HEK293 (cell line): ENCODE data around the gene RFLNA.
"Not testable (repeated sequence)": the region's sequence is repeated elsewhere in the genome, so short reads cannot be mapped to it uniquely, and the experiment has no call there.

Experiments
- CTCF ChIA-PET: fragments of 350-600 bp; formaldehyde crosslinking; extraction: SDS; loops from one replicate; lab custom pipeline; 2021; ENCODE audit warnings: antibody characterized with exemption; lab: Yijun Ruan, JAX
- POLR2A ChIA-PET: fragments of 300-600 bp; formaldehyde crosslinking; extraction: SDS; loops from one replicate; lab custom pipeline; 2020; ENCODE audit warnings: antibody characterized with exemption, inconsistent platforms; lab: Yijun Ruan, JAX
- H3K27ac ChIP-seq: fragments of 200-500 bp; sonication (Bioruptor generic); 2 replicates; pipeline ENCODE4 v1.5.1; 2014; ENCODE audit warnings: low read depth, low read length, control low read depth, inconsistent platforms; ENCODE audit errors: extremely low read depth
- H3K36me3 ChIP-seq, 2 experiments: fragments of 200-500 bp in 1 of 2; sonication (Bioruptor generic) in 1 of 2; 1 replicate in 1 of 2; 2 replicates in 1 of 2; pipeline ENCODE4 v1.5.1; 2014 to 2017; ENCODE audit warnings: inconsistent platforms in 2 of 2, low read length in 2 of 2; ENCODE audit not compliant: control insufficient read depth in 2 of 2, insufficient read depth in 1 of 2
- H3K4me1 ChIP-seq: fragments of 200-500 bp; sonication (Bioruptor generic); 2 replicates; pipeline ENCODE4 v1.5.1; 2014; ENCODE audit warnings: mild to moderate bottlenecking, low read length, inconsistent platforms; ENCODE audit not compliant: control insufficient read depth, insufficient read depth
- H3K4me3 ChIP-seq: 2 replicates; pipeline ENCODE4 v1.5.1; 2011; ENCODE audit warnings: low read depth, mild to moderate bottlenecking, control low read depth, low read length, moderate library complexity
- H3K9me3 ChIP-seq: fragments of 200-500 bp; sonication (Bioruptor generic); 2 replicates; pipeline ENCODE4 v1.5.1; 2014; ENCODE audit warnings: low read depth, low read length, inconsistent platforms; ENCODE audit not compliant: control insufficient read depth, insufficient read depth
- EGR2 ChIP-seq: fragments of 450-650 bp; formaldehyde crosslinking; IDR thresholded peaks from 2 replicates; pipeline ENCODE4 v1.5.1; 2016; ENCODE audit warnings: low read depth, missing biosample characterization, missing genetic modification characterization
- OSR2 ChIP-seq: fragments of 450-650 bp; formaldehyde crosslinking; IDR thresholded peaks from 2 replicates; pipeline ENCODE4 v1.5.1; 2016; ENCODE audit warnings: missing biosample characterization, missing genetic modification characterization
- SETDB1 ChIP-seq: IDR thresholded peaks from one replicate; pipeline ENCODE4 v1.6.1; 2017; ENCODE audit warnings: mild to moderate bottlenecking, low read length, moderate library complexity, mixed read lengths; ENCODE audit not compliant: insufficient read length
- ZBTB20 ChIP-seq: fragments of 450-650 bp; formaldehyde crosslinking; IDR thresholded peaks from 2 replicates; pipeline ENCODE4 v1.5.1; 2016; ENCODE audit warnings: missing biosample characterization, missing genetic modification characterization
- ZBTB48 ChIP-seq: fragments of 450-650 bp; formaldehyde crosslinking; IDR thresholded peaks from 2 replicates; pipeline ENCODE4 v1.5.1; 2016; ENCODE audit warnings: missing biosample characterization, missing genetic modification characterization
- ZEB2 ChIP-seq: fragments of 450-650 bp; formaldehyde crosslinking; IDR thresholded peaks from 2 replicates; pipeline ENCODE4 v1.5.1; 2016; ENCODE audit warnings: missing biosample characterization, missing genetic modification characterization
- ZFHX2 ChIP-seq: fragments of 450-650 bp; formaldehyde crosslinking; conservative IDR thresholded peaks from 2 replicates; pipeline ENCODE4 v1.5.1; 2016; ENCODE audit warnings: missing biosample characterization, missing genetic modification characterization
- ZNF18 ChIP-seq: fragments of 450-650 bp; formaldehyde crosslinking; IDR thresholded peaks from 2 replicates; pipeline ENCODE4 v1.5.1; 2016; ENCODE audit warnings: missing biosample characterization, missing genetic modification characterization
- ZNF510 ChIP-seq: fragments of 450-650 bp; formaldehyde crosslinking; IDR thresholded peaks from 2 replicates; pipeline ENCODE4 v1.5.1; 2018; ENCODE audit warnings: mild to moderate bottlenecking, missing genetic modification characterization, missing biosample characterization; ENCODE audit not compliant: insufficient replicate concordance
- ZNF580 ChIP-seq: fragments of 450-650 bp; formaldehyde crosslinking; IDR thresholded peaks from 2 replicates; pipeline ENCODE4 v1.5.1; 2016; ENCODE audit warnings: missing biosample characterization, missing genetic modification characterization
- ZNF600 ChIP-seq: fragments of 450-650 bp; formaldehyde crosslinking; IDR thresholded peaks from 2 replicates; pipeline ENCODE4 v1.5.1; 2016; ENCODE audit warnings: missing biosample characterization, missing genetic modification characterization
- ZSCAN5A ChIP-seq: fragments of 450-650 bp; formaldehyde crosslinking; IDR thresholded peaks from 2 replicates; pipeline ENCODE4 v1.5.1; 2016; ENCODE audit warnings: missing biosample characterization, missing genetic modification characterization

RFLNA gene

GRCh38 chr12:124322271-124322998 is 27.5 kb downstream of the RFLNA start:
- H3K27ac ChIP-seq = no peak overlapping the region
- no peaks in the 10 kb centered on the region for H3K4me1 ChIP-seq
- ChIA-PET CTCF (interaction anchor here (0.6 to 2.7 kb wide), 4 partner anchors 46 to 289 kb away, joined by 4 to 25 read pairs (median 6); no protein-coding TSS in a partner anchor), POLR2A (interaction anchor here (1.0 kb wide), 1 partner anchor 11 kb away, joined by 3 read pairs; no protein-coding TSS in a partner anchor)
- H3K4me3 ChIP-seq = no peak overlapping the region
- TF ChIP-seq ZBTB48 (tag by site-specific recombination) = no peak
- 0 out of 2 replicates have a peak, but pooled peaks have one; percentile 13 for TF ChIP-seq ZNF600 (tag by site-specific recombination)
- H3K9me3 ChIP-seq = no peaks in the 10 kb centered on the region
- H3K36me3 ChIP-seq = peaks cover 0 to 37% of the 10 kb centered on the region in 2 experiments; a peak in 1 of 3 replicates

- H3K9me3 ChIP-seq, H3K4me1 ChIP-seq, CTCF ChIA-PET, POLR2A ChIA-PET, H3K27ac ChIP-seq, H3K4me3 ChIP-seq: not testable (repeated sequence)
- H3K36me3 ChIP-seq = peaks cover 0 to 37% of the 10 kb centered on the region in 2 experiments; a peak in 1 of 3 replicates
- TF ChIP-seq SETDB1 = peak; percentile 48
- peak; percentile 96 for TF ChIP-seq ZNF18 (tag by site-specific recombination)
These were observed 28.1 kb downstream of the RFLNA start for GRCh38 chr12:124322999-124323328.

- no peak overlapping the region for H3K4me3 ChIP-seq
- POLR2A ChIA-PET = no interaction called here
These were observed 29.1 kb downstream of the RFLNA start for GRCh38 chr12:124323771-124324530.

More at GRCh38 chr12:124323771-124324530, 29.1 kb downstream of the RFLNA start:
- Histone ChIP-seq H3K9me3 (no peaks in the 10 kb centered on the region), H3K4me1 (no peaks in the 10 kb centered on the region), H3K27ac (no peak overlapping the region), H3K36me3 (peaks cover 0 to 37% of the 10 kb centered on the region in 2 experiments; a peak in 1 of 3 replicates)
- no peak for TF ChIP-seq OSR2 (tag by site-specific recombination)
- no peak for TF ChIP-seq ZEB2 (tag by site-specific recombination)
- TF ChIP-seq ZNF580 = 0 out of 2 replicates have a peak, but pooled peaks have one; percentile 36
- peak; percentile 18 for TF ChIP-seq ZNF510 (tag by site-specific recombination)
- no peak for TF ChIP-seq ZSCAN5A (tag by site-specific recombination)
- no peak for TF ChIP-seq ZFHX2 (tag by site-specific recombination)
- no peak for TF ChIP-seq EGR2 (tag by site-specific recombination)
- TF ChIP-seq ZBTB20 (tag by site-specific recombination) = no peak
- peak; percentile 100 for TF ChIP-seq ZNF18 (tag by site-specific recombination)
- CTCF ChIA-PET = no interaction called here
